PC-3 (cell line): Measurements from ENCODE around the gene PSMD3.

Experiments used
- CTCF ChIP-seq: fragments of 300-600 bp; sonication (generic); conservative IDR thresholded peaks from 2 replicates; pipeline ENCODE4 v1.5.1; 2017; ENCODE audit warnings: antibody characterized with exemption, low read depth, mild to moderate bottlenecking, low read length
- EZH2phosphoT487 ChIP-seq: fragments of 300-600 bp; sonication (generic); IDR thresholded peaks from 2 replicates; pipeline ENCODE4 v1.6.1; 2018; ENCODE audit warnings: mild to moderate bottlenecking, antibody characterized with exemption, low read length, borderline replicate concordance

- TF ChIP-seq CTCF: no peak
- TF ChIP-seq EZH2phosphoT487: no peak
These were observed 42.4 kb downstream of the PSMD3 start for GRCh38 chr17:40022961-40023541.
